ENCODE results near the gene SLC27A4. TPM values are rescaled to one million over a fixed set of nuclear protein-coding genes. Genes with fewer than 3 reads are reported as not detected.
A peak's percentile ranks its signal among the peaks of the same experiment; 100 is the strongest.

SLC27A4 gene
- total RNA-seq, 2 donors from 2014 or later, result 15.0 to 17.1 TPM

DNA sequence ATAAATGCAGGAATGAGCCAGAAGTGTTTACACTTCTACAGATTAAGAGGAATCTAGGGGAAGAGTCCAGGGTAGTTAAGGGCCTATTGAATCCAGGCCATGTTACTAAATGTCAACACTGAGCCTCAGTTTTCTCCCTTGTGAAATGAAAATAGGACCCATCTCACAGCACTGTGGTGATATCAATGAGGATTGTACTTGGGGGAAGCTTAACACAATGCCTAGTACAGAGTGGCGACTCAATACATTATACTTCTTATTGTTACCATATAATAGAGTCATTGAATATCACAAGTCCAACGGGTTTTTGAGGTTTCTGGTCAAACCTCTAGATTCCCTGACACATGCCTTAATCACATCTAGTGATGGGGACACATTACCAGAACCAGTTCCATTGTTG, 22.7 kb upstream of the SLC27A4 start:
- 60 to 92% methylated on average over 2 of the region's 2 CpGs for WGBS, 2 donors
- Histone ChIP-seq H3K27me3 (no peaks in the 10 kb centered on the region), H3K4me1 (peaks cover 8% of the 10 kb centered on the region), H3K36me3 (replicated peaks in 1 of 2; ENCODE audit: insufficient read depth in 1 of 2, low read depth in 2 of 2) (peaks cover 0 to 16% of the 10 kb centered on the region in 2 donors), H3K9me3 (no peaks in the 10 kb centered on the region), H3K4me3 (no peak overlapping the region), H3K27ac (no peak overlapping the region)
- DNase-seq, result no peak
- no peak for ATAC-seq
- no peak for TF ChIP-seq POLR2A (IDR thresholded peaks at IDR 0.05)
- TF ChIP-seq, protein P1, sequence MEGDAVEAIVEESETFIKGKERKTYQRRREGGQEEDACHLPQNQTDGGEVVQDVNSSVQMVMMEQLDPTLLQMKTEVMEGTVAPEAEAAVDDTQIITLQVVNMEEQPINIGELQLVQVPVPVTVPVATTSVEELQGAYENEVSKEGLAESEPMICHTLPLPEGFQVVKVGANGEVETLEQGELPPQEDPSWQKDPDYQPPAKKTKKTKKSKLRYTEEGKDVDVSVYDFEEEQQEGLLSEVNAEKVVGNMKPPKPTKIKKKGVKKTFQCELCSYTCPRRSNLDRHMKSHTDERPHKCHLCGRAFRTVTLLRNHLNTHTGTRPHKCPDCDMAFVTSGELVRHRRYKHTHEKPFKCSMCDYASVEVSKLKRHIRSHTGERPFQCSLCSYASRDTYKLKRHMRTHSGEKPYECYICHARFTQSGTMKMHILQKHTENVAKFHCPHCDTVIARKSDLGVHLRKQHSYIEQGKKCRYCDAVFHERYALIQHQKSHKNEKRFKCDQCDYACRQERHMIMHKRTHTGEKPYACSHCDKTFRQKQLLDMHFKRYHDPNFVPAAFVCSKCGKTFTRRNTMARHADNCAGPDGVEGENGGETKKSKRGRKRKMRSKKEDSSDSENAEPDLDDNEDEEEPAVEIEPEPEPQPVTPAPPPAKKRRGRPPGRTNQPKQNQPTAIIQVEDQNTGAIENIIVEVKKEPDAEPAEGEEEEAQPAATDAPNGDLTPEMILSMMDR (IDR thresholded peaks at IDR 0.05), result no peak
- intact Hi-C loops (cut with DNase I), result no loop called here

DNA sequence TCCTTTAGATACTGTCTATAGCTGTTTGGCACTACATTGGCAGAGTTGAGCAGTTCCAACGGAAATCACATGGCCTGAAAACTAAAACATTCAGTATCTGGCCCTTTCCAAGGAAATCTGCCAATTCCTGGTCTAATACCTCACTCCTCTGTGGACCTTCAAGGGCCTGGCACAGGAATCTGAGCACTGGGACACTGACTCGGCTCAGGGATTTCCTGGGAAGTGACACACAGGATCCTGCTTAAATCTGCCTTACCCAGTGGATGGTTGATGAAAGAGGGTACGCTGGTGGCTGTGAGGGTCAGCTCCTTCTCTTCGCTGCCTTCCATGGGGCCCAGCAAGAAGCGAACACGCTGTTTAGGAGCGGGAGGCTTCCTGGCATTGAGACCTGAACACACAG, 19.0 kb upstream of the SLC27A4 start:
- intact Hi-C loops (cut with DNase I), result no loop called here
- H3K36me3 ChIP-seq (replicated peaks in 1 of 2; ENCODE audit: insufficient read depth in 1 of 2, low read depth in 2 of 2), result peaks cover 0 to 17% of the 10 kb centered on the region in 2 donors

DNA sequence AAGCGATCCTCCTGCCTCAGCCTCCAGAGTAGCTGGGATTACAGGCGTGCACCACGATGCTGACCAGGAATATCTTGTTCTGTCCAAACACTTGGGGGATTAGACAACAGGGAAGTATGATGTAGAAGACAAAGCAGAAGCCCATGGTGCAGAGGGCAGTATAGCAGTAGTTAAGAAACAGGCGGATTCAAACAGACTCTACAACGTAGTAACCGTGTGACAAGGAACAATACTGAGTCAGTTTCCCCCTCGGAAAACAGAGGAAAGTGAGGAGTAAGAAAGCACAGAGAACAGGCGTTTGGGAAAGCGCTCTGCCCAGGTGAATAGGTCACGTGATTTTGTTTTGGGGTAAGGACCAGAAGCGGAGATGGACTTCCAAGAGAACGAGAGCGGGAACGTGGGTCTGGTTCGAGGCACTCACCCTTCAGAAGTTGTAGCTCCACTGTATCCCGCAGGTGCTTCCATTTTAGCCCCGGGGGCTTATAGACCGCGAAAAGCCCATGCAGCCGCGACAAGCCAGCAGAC, 18.4 kb upstream of the SLC27A4 start:
- Histone ChIP-seq H3K4me1 (peaks cover 24% of the 10 kb centered on the region), H3K9me3 (no peaks in the 10 kb centered on the region), H3K27ac (peak overlapping the region; percentile 82 to 93 (median 88)), H3K4me3 (peak overlapping the region; percentile 77 to 88), H3K36me3 (replicated peaks in 1 of 2; ENCODE audit: insufficient read depth in 1 of 2, low read depth in 2 of 2) (peaks cover 0 to 11% of the 10 kb centered on the region in 2 donors), H3K27me3 (no peaks in the 10 kb centered on the region)
- TF ChIP-seq, protein P1 (IDR thresholded peaks at IDR 0.05), result no peak
- TF ChIP-seq POLR2A (IDR thresholded peaks at IDR 0.05), result no peak
- 0 to 1% methylated on average over 16 to 21 of the region's 21 CpGs for WGBS, 2 donors
- intact Hi-C loops (cut with DNase I), result no loop called here
- ATAC-seq (peak; percentile 6), DNase-seq (no peak)

More for the DNA sequence above, 19.0 kb upstream of the SLC27A4 start:
- TF ChIP-seq POLR2A (IDR thresholded peaks at IDR 0.05), result no peak
- TF ChIP-seq, protein P1 (IDR thresholded peaks at IDR 0.05), result no peak
- Histone ChIP-seq H3K27ac (no peak overlapping the region), H3K27me3 (no peaks in the 10 kb centered on the region), H3K4me3 (peak overlapping the region; percentile 77 to 88), H3K4me1 (peaks cover 24% of the 10 kb centered on the region), H3K9me3 (no peaks in the 10 kb centered on the region)
- 68 to 73% methylated on average over 6 to 7 of the region's 7 CpGs for WGBS, 2 donors
- ATAC-seq (no peak), DNase-seq (no peak)

DNA sequence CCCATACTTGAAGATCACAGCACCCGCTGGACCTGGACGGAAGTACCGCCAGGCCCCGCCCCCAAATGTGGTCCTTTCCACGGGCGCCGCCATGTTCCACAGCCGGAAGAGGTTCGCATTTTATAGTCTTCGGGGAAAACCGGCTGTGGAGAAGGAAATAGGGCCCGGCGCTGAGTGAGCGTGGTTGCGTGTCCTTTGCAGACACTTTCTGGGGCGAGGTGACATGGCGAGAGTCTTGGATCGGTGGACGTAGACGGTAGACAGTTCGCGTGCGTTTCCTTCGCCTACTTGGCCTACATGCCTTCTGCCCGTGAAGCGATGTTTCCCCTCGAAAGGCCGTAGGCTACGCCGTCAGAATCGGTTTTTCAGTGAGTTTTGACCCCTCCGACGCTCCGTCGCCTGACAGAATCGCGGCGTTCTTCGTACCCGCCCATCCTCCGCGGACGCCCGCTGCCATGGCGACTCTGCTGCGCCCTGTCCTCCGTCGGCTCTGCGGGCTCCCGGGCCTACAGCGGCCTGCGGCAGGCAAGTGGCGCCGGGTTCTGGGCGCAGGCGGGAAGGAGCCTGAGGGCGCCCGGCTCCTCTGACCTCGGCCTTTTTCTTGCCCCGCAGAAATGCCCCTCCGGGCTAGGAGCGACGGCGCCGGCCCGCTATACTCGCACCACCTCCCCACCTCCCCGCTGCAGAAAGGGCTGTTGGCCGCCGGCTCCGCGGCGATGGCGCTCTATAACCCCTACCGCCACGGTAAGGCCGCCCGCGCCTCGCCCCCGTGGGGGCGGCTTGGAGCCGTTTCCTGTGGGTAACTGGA, 17.7 kb upstream of the SLC27A4 start, which contains the start of the genes COQ4 and TRUB2:
Gene COQ4 (plus strand): TSS at position 436 of the 808 bp plus-strand sequence. CDS start 20 bp downstream, at position 456.
Gene TRUB2 (minus strand): TSS at position 44 of the 808 bp plus-strand sequence. CDS start 39 bp downstream, at position 5.
- ATAC-seq (peak; percentile 98), DNase-seq (peak; percentile 93 to 97 (median 95))
- peaks cover 24% of the 10 kb centered on the region for H3K4me1 ChIP-seq
- peak within 1 kb of the TSS; percentile 77 to 88 for H3K4me3 ChIP-seq
- peak within 1 kb of the TSS; percentile 82 to 93 (median 88) for H3K27ac ChIP-seq
- no peaks in the 10 kb centered on the region for H3K27me3 ChIP-seq
- TF ChIP-seq POLR2A (IDR thresholded peaks at IDR 0.05), result peak in 2 of 3 donors; percentile 50 to 63
- TF ChIP-seq, protein P1 (IDR thresholded peaks at IDR 0.05), result no peak
- intact Hi-C loops (cut with DNase I), result no loop called here
- H3K9me3 ChIP-seq, result no peaks in the 10 kb centered on the region
- H3K36me3 ChIP-seq (replicated peaks in 1 of 2; ENCODE audit: insufficient read depth in 1 of 2, low read depth in 2 of 2), result peaks cover 0 to 4% of the 10 kb centered on the region in 2 donors
- 1% methylated on average over 80 of the region's 83 CpGs; no CpG with 5 or more reads in 1 of the 2 donors for WGBS, 2 donors
